ENCODE results near the gene FFAR1.
A peak's percentile ranks its signal among the peaks of the same experiment; 100 is the strongest.

Gene FFAR1

GRCh38 chr19:35348911-35349611, 1.4 kb downstream of the FFAR1 start:
- no peak overlapping the region for H3K27ac ChIP-seq

GRCh38 chr19:35349614-35350521, 2.2 kb downstream of the FFAR1 start:
- no peak overlapping the region for H3K27ac ChIP-seq

More at GRCh38 chr19:35348911-35349611, 1.4 kb downstream of the FFAR1 start:
- TF ChIP-seq, protein P1, sequence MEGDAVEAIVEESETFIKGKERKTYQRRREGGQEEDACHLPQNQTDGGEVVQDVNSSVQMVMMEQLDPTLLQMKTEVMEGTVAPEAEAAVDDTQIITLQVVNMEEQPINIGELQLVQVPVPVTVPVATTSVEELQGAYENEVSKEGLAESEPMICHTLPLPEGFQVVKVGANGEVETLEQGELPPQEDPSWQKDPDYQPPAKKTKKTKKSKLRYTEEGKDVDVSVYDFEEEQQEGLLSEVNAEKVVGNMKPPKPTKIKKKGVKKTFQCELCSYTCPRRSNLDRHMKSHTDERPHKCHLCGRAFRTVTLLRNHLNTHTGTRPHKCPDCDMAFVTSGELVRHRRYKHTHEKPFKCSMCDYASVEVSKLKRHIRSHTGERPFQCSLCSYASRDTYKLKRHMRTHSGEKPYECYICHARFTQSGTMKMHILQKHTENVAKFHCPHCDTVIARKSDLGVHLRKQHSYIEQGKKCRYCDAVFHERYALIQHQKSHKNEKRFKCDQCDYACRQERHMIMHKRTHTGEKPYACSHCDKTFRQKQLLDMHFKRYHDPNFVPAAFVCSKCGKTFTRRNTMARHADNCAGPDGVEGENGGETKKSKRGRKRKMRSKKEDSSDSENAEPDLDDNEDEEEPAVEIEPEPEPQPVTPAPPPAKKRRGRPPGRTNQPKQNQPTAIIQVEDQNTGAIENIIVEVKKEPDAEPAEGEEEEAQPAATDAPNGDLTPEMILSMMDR (IDR thresholded peaks at IDR 0.05), result no peak
- TF ChIP-seq ZFX (IDR thresholded peaks at IDR 0.05; ENCODE audit: borderline replicate concordance), result no peak

GRCh38 chr19:35350591-35350990, 2.9 kb downstream of the FFAR1 start:
- TF ChIP-seq, protein P1 (IDR thresholded peaks at IDR 0.05), result no peak
- no peak for TF ChIP-seq ZFX (IDR thresholded peaks at IDR 0.05; ENCODE audit: borderline replicate concordance)
- no peak overlapping the region for H3K27ac ChIP-seq

More at GRCh38 chr19:35349614-35350521, 2.2 kb downstream of the FFAR1 start:
- no peak for TF ChIP-seq ZFX (IDR thresholded peaks at IDR 0.05; ENCODE audit: borderline replicate concordance)
- TF ChIP-seq, protein P1 (IDR thresholded peaks at IDR 0.05), result no peak

DNA sequence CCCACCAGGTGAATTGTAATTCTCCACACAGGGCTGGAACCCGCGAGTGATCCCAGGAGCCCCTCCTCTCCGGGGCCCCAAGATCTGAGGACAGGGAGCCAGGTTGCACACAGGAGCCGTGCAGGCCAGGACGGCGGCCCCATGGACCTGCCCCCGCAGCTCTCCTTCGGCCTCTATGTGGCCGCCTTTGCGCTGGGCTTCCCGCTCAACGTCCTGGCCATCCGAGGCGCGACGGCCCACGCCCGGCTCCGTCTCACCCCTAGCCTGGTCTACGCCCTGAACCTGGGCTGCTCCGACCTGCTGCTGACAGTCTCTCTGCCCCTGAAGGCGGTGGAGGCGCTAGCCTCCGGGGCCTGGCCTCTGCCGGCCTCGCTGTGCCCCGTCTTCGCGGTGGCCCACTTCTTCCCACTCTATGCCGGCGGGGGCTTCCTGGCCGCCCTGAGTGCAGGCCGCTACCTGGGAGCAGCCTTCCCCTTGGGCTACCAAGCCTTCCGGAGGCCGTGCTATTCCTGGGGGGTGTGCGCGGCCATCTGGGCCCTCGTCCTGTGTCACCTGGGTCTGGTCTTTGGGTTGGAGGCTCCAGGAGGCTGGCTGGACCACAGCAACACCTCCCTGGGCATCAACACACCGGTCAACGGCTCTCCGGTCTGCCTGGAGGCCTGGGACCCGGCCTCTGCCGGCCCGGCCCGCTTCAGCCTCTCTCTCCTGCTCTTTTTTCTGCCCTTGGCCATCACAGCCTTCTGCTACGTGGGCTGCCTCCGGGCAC, 3.9 kb downstream of the FFAR1 start:
- TF ChIP-seq, protein P1 (IDR thresholded peaks at IDR 0.05), result no peak
- no peak for TF ChIP-seq ZFX (IDR thresholded peaks at IDR 0.05; ENCODE audit: borderline replicate concordance)
- no peak overlapping the region for H3K27ac ChIP-seq

DNA sequence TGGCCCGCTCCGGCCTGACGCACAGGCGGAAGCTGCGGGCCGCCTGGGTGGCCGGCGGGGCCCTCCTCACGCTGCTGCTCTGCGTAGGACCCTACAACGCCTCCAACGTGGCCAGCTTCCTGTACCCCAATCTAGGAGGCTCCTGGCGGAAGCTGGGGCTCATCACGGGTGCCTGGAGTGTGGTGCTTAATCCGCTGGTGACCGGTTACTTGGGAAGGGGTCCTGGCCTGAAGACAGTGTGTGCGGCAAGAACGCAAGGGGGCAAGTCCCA, 4.4 kb downstream of the FFAR1 start:
- H3K27ac ChIP-seq, result no peak overlapping the region
- TF ChIP-seq ZFX (IDR thresholded peaks at IDR 0.05; ENCODE audit: borderline replicate concordance), result no peak
- TF ChIP-seq, protein P1 (IDR thresholded peaks at IDR 0.05), result no peak

DNA sequence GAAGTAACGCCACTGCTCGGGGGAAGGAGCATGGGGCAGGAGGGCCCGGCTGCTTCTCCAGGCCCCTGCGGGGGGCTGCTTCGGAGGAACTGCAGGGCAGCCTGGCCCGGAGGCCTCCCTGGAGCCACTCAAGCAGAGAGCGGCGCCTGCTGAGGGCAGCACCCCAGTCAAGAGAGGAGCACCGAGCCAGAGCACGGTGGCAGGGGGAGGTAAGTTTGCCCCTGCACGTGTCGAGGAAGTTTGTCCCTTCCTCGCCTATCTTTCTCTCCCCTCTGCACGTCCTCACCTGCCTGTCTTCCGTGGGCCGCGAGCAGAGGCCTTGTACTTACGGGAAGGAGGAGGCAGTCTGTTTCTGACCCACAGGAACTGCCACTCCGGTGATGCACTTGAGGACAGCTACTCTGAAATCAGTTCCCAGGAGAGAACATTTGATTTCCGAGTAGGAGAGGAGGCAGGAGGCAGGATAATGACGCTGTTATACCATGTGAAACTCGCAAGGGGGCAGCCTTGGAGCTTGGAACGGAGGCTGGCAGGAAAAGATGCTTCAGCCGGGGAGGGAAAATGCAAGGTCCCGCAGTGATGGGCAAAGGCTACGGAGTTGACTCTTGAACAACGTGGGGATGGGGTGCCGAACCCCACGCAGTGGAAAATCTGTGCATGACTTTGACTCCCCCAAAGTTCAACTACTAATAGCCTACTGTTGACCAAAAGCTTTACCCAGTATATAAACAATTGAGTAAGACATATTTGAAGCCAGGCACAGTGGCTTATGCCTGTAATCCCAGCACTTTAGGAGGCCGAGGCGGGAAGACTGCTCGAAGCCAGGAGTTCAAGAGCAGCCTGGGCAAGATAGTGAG, 5.0 kb downstream of the FFAR1 start:
- TF ChIP-seq, protein P1 (IDR thresholded peaks at IDR 0.05), result peak; percentile 86
- no peak for TF ChIP-seq ZFX (IDR thresholded peaks at IDR 0.05; ENCODE audit: borderline replicate concordance)
- no peak overlapping the region for H3K27ac ChIP-seq

Measured in 22Rv1 (cell line).